ENCODE results near the gene GCK. TPM values are rescaled to one million over a fixed set of nuclear protein-coding genes. Genes with fewer than 3 reads are reported as not detected.

GCK gene
- total RNA-seq, 2 experiments from 2014 or later, result 0.16 TPM; not detected in 1

- no peak for TF ChIP-seq CTCF (conservative IDR thresholded peaks at IDR 0.05; ENCODE audit: low read length)
- no peak for TF ChIP-seq EZH2phosphoT487 (IDR thresholded peaks at IDR 0.05; ENCODE audit: borderline replicate concordance, low read depth, low read length)
- no TSS peak for BruUV-seq (replicated peaks)
- Histone ChIP-seq H3K4me1 (ENCODE audit: insufficient read depth, low read length, poor library complexity, severe bottlenecking) (no peaks in the 10 kb centered on the region), H3K79me2 (ENCODE audit: insufficient read depth, low read depth, low read length) (no peaks in the 10 kb centered on the region), H2AFZ (ENCODE audit: low read length) (no peak overlapping the region), H3K27ac (ENCODE audit: low read depth, low read length, poor library complexity, severe bottlenecking) (no peak overlapping the region), H3K4me3 (ENCODE audit: low read depth, low read length, poor library complexity, severe bottlenecking) (no peak overlapping the region), H3K9me3 (ENCODE audit: low read length) (no peaks in the 10 kb centered on the region), H3K9me2 (ENCODE audit: insufficient read depth, low read length) (no peaks in the 10 kb centered on the region), H3K4me2 (ENCODE audit: low read length) (no peak overlapping the region), H4K20me1 (ENCODE audit: insufficient read depth, low read length) (no peaks in the 10 kb centered on the region), H3K36me3 (ENCODE audit: insufficient read depth, low read length) (no peaks in the 10 kb centered on the region)
- ChIA-PET CTCF (ENCODE audit: unreplicated experiment) (interaction anchor here (0.6 kb wide), 1 partner anchor 13 kb away, joined by 3 read pairs; no protein-coding TSS in a partner anchor), POLR2A (interaction anchor here (1.0 kb wide), 1 partner anchor 51 kb away, joined by 3 read pairs; no protein-coding TSS in a partner anchor)
- no peak for DNase-seq (ENCODE audit: low spot score)
- intact Hi-C loops (cut with micrococcal nuclease; ENCODE audit: unreplicated experiment), result no loop called here
These were observed 39.4 kb downstream of the GCK start for GRCh38 chr7:44149571-44150465.

- ChIA-PET POLR2A (no interaction called here), CTCF (ENCODE audit: unreplicated experiment) (no interaction called here)
- no TSS peak for BruUV-seq (replicated peaks)
- TF ChIP-seq EZH2phosphoT487 (IDR thresholded peaks at IDR 0.05; ENCODE audit: borderline replicate concordance, low read depth, low read length) (no peak), CTCF (conservative IDR thresholded peaks at IDR 0.05; ENCODE audit: low read length) (no peak)
- Histone ChIP-seq H3K4me2 (ENCODE audit: low read length) (no peak overlapping the region), H2AFZ (ENCODE audit: low read length) (no peak overlapping the region), H4K20me1 (ENCODE audit: insufficient read depth, low read length) (no peaks in the 10 kb centered on the region), H3K4me1 (ENCODE audit: insufficient read depth, low read length, poor library complexity, severe bottlenecking) (no peaks in the 10 kb centered on the region), H3K36me3 (ENCODE audit: insufficient read depth, low read length) (no peaks in the 10 kb centered on the region), H3K9me3 (ENCODE audit: low read length) (no peaks in the 10 kb centered on the region), H3K9me2 (ENCODE audit: insufficient read depth, low read length) (no peaks in the 10 kb centered on the region), H3K4me3 (ENCODE audit: low read depth, low read length, poor library complexity, severe bottlenecking) (no peak overlapping the region), H3K27ac (ENCODE audit: low read depth, low read length, poor library complexity, severe bottlenecking) (no peak overlapping the region), H3K79me2 (ENCODE audit: insufficient read depth, low read depth, low read length) (no peaks in the 10 kb centered on the region)
- no peak for DNase-seq (ENCODE audit: low spot score)
- intact Hi-C loops (cut with micrococcal nuclease; ENCODE audit: unreplicated experiment), result no loop called here
These were observed 40.2 kb downstream of the GCK start for GRCh38 chr7:44148961-44149536.

- Histone ChIP-seq H3K9me2 (ENCODE audit: insufficient read depth, low read length) (no peaks in the 10 kb centered on the region), H3K4me1 (ENCODE audit: insufficient read depth, low read length, poor library complexity, severe bottlenecking) (no peaks in the 10 kb centered on the region), H3K4me2 (ENCODE audit: low read length) (no peak overlapping the region), H3K4me3 (ENCODE audit: low read depth, low read length, poor library complexity, severe bottlenecking) (no peak overlapping the region), H3K79me2 (ENCODE audit: insufficient read depth, low read depth, low read length) (no peaks in the 10 kb centered on the region), H3K9me3 (ENCODE audit: low read length) (no peaks in the 10 kb centered on the region), H4K20me1 (ENCODE audit: insufficient read depth, low read length) (no peaks in the 10 kb centered on the region), H3K27ac (ENCODE audit: low read depth, low read length, poor library complexity, severe bottlenecking) (no peak overlapping the region), H2AFZ (ENCODE audit: low read length) (no peak overlapping the region), H3K36me3 (ENCODE audit: insufficient read depth, low read length) (no peaks in the 10 kb centered on the region)
- intact Hi-C loops (cut with micrococcal nuclease; ENCODE audit: unreplicated experiment), result no loop called here
- CTCF ChIA-PET (ENCODE audit: unreplicated experiment), result no interaction called here
- TF ChIP-seq CTCF (conservative IDR thresholded peaks at IDR 0.05; ENCODE audit: low read length), result no peak
- POLR2A ChIA-PET, result interaction anchor here (0.9 kb wide), 1 partner anchor 15 kb away, joined by 3 read pairs; no protein-coding TSS in a partner anchor
- BruUV-seq (replicated peaks), result no TSS peak
- DNase-seq (ENCODE audit: low spot score), result no peak
These were observed 41.1 kb downstream of the GCK start for GRCh38 chr7:44148166-44148565.

All from OCI-LY7 (cell line).